ACHN (cell line): ENCODE data around the gene AUH.

Source experiments
- DNase-seq: peaks from one replicate; pipeline ENCODE4 v3.0.0-alpha.2; 2015
- in situ Hi-C: cut with HindIII; loops from 2 replicates; pipeline ENCODE4 v1.10.0; 2017; ENCODE audit warnings: low sequenced_read_pairs, low pct_ligation_motif_present, low pct_unique_long_range_greater_than_20kb

The AUH gene

GRCh38 chr9:91164724-91165520 is 196.8 kb downstream of the AUH start:
- in situ Hi-C loops, result no loop called here
- peak; percentile 84 for DNase-seq
